Fibroblast of skin of scalp (primary cell): ENCODE measurements around the gene SERHL2.
"Not testable (repeated sequence)": the region's sequence is repeated elsewhere in the genome, so short reads cannot be mapped to it uniquely, and the experiment has no call there.

ENCODE experiments used
- DNase-seq: peaks from one replicate; pipeline ENCODE4 v3.0.0-alpha.2; 2013

SERHL2 gene

DNA sequence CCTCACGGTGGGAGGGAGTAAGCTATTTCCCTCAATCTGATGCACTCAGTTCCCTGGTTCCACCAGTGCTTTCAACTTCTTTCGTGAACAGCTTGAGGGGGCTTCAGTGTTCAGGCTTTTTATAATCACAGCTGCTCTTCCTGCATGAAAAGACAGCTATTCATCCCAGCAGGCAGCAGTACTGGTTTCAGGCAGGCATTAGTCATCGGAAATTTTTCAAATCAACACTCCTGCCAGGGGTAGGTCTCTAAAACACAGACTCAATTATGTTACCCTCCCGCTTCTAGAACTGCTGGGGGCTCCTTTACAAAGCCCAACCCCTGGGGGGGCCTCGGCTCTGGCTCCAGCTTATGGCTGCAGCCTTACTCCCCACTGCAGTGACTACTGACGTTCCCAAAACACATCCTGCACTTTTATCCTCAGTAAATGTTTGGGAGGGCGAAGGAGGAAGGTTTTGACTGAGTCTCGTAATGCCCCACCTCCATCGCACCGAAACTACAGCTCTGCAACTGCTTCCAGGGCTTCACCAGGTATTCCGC, 55.1 kb downstream of the SERHL2 start:
- DNase-seq, result peak; percentile 78

DNA sequence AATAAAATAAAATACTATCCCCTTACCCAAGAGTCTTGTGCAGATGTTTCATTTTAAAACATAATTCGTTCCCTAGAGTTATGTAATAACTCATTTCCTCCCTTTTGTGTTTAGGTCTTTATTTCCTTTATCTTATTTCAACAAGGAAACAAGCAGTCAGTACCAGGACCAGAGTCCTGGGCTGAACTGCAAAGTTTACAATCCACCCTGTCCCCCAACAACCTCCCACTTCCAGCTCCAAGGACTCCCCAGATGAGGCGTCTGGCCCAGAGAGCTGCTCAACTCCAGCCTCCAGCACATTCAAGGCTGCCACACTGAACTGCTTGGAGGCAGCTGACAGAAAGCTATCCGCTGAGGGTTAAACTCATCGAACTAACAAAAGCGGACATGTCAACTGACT, 56.4 kb downstream of the SERHL2 start:
- DNase-seq, result no peak

DNA sequence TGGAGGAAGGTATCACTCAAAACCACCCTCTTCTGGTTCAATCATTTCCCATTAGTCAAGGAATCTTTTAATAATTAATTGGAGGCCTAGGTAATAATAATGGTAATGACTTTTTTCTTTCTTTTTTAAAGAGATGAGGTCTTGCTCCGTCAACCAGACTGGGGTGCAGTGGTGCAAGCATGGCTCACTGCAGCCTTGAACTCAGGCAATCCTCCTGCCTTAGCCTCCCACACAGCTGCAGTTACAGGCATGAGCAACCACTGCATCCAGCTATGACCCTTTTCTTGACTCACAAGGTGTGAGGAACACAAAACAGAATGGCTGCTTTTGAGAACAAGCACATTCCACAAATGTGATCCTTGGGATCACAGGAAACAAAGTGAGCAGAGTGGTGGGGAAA, 57.3 kb downstream of the SERHL2 start:
- DNase-seq, result no peak

DNA sequence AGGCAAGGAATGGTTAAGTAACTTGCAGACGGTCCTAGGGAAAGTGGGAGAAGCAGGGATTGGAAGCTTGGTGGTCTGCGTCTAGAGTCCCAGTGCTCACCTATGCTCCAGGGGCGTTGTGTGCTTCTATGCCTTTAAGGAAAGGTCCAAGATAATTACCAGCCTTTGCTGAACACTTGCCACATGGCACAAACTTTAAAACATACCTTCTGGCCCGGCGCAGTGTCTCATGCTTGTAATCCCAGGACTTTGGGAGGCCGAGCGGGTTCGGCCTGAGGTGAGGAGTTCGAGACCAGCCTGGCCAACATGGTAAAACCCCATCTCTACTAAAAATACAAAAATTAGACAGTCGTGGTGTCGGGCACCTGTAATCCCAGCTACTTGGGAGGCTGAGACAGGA, 58.6 kb downstream of the SERHL2 start:
- DNase-seq, result no peak

GRCh38 chr22:42613872-42614301, 60.1 kb downstream of the SERHL2 start:
- DNase-seq, result no peak

DNA sequence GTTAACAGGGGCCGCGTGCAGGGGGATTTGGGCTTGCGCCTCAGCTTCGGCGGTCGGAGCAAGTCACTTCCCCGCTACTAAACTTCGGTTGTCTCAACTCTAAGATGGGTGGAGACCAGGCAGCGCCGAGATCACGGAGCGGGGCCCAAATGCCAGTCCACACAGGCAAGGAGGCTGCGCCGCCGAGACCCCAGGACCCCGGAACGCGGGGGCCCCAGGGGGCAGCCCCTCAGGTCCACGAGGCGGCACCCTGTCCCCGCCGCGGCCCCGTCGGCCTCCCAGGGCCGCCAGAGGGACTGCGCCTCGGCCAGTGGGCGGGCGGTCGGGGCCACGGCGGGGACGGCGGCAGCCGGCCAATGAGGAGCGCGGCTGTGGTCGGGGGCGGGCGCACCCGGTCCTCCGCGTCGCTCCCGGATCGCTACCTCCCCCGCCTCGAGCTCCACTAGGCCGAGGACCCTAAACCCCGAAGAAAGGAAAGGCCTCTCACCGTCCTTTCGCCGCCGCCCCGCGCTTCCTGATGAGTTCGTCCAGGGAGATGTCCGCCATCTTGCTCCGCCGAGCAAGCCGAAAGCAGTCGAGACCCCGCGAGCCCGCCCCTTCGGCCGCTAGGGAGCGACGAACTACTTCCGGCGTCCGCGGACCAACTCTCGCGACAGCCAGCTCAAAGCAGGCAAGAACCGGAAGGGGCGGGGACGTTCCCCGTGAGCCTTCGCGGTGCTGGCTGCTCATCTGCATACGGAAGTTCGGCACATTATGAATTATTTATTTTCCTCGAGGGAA, 60.7 kb downstream of the SERHL2 start, which contains the start of gene POLDIP3:
Gene POLDIP3, minus strand, starts transcription at position 572 of the 780 bp plus-strand sequence. Its CDS starts 26 bp downstream, at position 546.
- peak; percentile 99 for DNase-seq

DNA sequence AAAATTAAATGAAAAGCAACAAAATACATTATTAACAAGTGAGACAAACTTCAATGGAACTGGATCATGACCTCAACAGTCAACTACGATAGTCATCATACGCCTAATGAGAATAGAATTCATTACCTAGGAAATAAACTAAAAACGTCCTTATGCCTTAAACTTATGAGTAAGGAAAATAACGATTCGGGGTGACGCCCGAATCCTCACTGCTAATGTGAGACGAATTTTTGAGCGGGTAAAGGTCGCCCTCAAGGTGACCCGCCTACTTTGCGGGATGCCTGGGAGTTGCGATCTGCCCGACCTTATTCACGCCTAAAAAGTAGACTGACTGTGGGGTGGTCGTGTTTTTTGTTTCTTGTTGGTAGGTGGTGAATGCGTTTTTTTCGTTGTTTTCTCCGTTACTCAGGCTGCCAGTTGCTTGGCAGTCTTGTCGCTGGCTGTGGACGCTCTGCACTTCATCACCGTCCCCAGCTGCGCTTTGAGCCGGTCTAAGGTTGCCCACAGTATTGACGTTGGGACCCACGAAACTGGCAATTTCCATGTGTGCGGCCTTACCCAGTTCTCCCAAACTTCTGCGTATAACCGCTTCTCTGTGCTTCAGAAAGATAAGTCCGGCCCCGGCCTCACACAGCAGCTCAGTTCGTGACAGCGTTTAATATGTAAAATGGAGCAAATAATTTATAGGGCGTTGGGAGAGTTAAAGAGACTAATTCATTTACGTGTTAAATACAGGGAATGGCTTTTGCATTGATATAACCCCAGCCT, 61.5 kb downstream of the SERHL2 start:
- peak; percentile 100 for DNase-seq

DNA sequence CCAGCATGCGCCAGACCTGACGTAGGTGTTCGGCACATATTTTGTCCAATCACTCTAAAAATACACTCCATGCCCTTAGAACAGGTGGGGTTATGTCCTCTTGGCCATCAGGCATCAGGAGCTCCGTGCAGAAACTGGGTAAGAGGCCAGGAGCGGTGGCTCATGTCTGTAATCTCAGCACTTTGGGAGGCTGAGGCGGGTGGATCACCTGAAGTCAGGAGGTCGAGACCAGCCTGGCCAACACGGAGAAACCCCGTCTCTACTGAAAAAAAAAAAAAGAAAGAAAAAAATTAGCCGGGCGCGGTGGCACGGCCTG, 62.1 kb downstream of the SERHL2 start:
- not testable (repeated sequence) for DNase-seq

DNA sequence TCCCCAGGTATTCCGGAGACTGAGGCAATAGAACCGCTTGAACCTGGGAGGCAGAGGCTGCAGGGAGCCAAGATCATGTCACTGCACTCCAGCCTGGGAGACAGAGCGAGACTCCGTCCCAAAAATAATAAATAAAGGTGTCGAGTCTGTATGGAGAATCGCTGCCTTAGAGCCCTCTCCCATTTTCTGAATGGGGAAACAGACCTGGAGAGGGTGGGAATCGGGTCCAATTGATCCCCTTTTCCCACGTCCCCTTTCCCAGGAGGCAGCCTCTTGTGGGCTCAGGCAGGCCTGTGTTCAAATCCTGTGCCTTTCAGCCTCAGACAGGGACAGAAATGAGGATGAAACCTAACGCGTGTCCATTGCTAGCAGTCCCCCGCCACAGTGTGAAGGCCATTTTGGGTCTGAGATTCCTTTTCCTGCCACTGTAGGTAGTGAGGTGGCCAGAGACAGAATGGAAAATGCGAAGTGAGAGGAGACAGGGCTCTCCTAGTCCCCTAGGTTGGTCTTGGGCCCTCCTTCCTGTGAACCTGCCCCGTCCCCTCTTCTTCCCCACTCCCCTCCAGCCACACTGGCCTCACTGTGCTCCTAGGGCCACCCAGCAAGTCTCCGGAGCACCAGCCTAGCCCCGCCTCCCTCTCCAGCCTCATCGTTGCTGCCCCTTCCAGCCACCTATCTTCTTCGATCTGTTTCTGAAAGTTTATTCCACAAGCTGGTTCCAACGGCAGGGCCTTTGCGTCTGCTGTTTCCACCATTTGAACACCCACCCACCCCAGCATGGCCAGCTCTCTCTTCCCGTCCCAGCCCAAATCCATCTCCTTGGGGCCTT, 63.6 kb downstream of the SERHL2 start:
- DNase-seq, result no peak

- DNase-seq, result no peak
Observed at GRCh38 chr22:42619261-42620063, 65.7 kb downstream of the SERHL2 start.

DNA sequence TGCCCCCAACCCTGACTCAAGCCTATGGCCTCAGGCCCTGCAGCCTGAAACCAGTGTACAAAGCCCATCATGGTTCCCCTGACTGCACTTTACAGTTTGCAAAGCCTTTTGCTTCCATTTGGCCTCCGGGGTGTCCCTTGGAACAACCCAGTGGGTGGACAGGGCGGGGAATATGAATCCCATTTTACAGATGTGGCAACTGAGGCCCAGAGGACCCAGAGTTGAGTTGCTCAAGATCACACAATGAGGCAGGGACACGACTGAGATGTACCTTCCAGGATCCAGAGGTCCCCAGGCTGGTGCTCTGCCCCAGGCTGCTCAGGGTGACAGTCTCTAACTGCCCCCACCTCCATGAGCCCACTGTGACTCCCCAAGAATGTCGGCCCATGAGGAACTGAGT, 66.3 kb downstream of the SERHL2 start:
- DNase-seq, result no peak

DNA sequence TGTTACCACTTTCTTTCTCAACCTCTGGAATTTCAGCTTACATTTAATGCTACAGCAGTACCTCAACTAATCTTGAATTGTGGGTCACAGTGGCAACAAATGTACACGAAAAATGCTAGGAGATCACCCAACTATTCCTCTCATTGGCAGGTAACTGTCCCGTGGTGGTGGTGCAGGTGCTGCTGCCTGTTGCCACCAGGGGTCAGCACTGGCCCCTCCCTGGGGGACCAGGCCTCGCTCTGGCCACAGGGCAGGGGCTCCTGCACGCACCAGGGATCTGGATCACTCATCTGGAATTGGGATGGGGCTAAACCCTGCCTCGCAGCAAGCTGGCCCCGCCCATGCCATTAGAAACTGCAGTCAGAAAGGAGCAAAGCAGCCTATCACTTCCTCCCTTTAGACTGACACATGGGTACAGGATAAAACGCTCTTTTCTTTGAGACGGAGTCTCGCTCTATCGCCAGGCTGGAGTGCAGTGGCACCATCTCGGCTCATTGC, 67.8 kb downstream of the SERHL2 start:
- DNase-seq, result peak; percentile 85

- no peak for DNase-seq
Observed at GRCh38 chr22:42622061-42622710, 68.4 kb downstream of the SERHL2 start.

DNA sequence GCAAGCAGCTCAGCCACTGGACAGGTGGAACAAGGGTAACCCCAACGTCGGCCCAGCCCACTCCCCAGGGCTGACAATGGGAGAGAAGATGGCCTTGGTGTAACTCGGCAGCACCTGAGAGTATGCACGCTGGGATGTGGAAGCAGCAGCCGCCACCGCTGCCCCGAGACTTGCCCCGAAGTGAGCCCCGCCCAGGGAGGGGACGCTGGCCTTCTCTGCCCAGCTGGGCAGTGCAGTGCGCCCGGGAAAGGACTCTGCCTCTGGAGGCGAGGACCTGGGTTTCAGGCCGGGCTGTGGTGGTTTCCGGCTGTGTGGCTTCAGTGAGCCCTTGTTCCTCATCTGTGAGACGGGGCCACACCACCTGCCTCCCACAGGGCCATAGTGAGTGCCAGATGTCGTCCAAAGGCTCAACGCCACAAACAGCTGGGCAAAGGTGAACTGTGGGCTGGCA, 69.6 kb downstream of the SERHL2 start:
- DNase-seq, result no peak
